DOHH2 (cell line): ENCODE measurements around the gene CENPU.

Experiments
- CTCF ChIP-seq: fragments of 200-600 bp; sonication (generic); IDR thresholded peaks from one replicate; pipeline ENCODE4 v1.5.1; 2014; ENCODE audit warnings: antibody characterized with exemption, mild to moderate bottlenecking, low read depth, low read length; ENCODE audit not compliant: poor library complexity, severe bottlenecking
- EZH2phosphoT487 ChIP-seq: fragments of 200-600 bp; sonication (generic); IDR thresholded peaks from 2 replicates; pipeline ENCODE4 v1.6.1; 2017; ENCODE audit warnings: borderline replicate concordance, mild to moderate bottlenecking, antibody characterized with exemption, low read length, moderate library complexity, mixed read lengths

- TF ChIP-seq CTCF: no peak
- no peak for TF ChIP-seq EZH2phosphoT487
Observed at GRCh38 chr4:184693056-184693455, 40.8 kb downstream of the CENPU start.
